Activated CD4-positive, alpha-beta T cell treated with anti-CD3 and anti-CD28 coated beads, Interleukin-2, amount 10 ng/mL, durations not matched to agents 24 days and 14 days (primary cell): Measurements from ENCODE around the gene SDC3. TPM values are rescaled to one million over a fixed set of nuclear protein-coding genes. Genes with fewer than 3 reads are reported as not detected.

Source experiments
- DNase-seq: peaks from one replicate; pipeline ENCODE4 v3.0.0; 2022
- H3K27ac Mint-ChIP-seq: one replicate; pipeline ENCODE4 v1.8.0; 2022; ENCODE audit warnings: mild to moderate bottlenecking, mixed read lengths
- H3K27me3 Mint-ChIP-seq: one replicate; pipeline ENCODE4 v1.8.0; 2022; ENCODE audit warnings: mixed read lengths
- H3K36me3 Mint-ChIP-seq: one replicate; pipeline ENCODE4 v1.8.0; 2022; ENCODE audit warnings: low read depth, mild to moderate bottlenecking, mixed read lengths
- H3K4me1 Mint-ChIP-seq: one replicate; pipeline ENCODE4 v1.8.0; 2021; ENCODE audit warnings: mixed read lengths
- H3K4me3 Mint-ChIP-seq: one replicate; pipeline ENCODE4 v1.8.0; 2022; ENCODE audit warnings: mild to moderate bottlenecking, moderate library complexity, mixed read lengths
- H3K9me3 Mint-ChIP-seq: one replicate; pipeline ENCODE4 v1.8.0; 2021; ENCODE audit warnings: mixed read lengths
- intact Hi-C: fragments of 100-400 bp; cut with micrococcal nuclease; formaldehyde crosslinking; loops from one replicate; pipeline ENCODE4 v1.15.1; 2023
- total RNA-seq: library from RNA; stranded (reverse); gene quantifications from 2 replicates; pipeline ENCODE4 v1.2.3, GENCODE V29; 2022

Gene SDC3
- total RNA-seq, 1 donor from 2014 or later = 0.44 TPM

- no peaks in the 10 kb centered on the region for H3K9me3 Mint-ChIP-seq
- H3K27me3 Mint-ChIP-seq = peaks cover 9% of the 10 kb centered on the region
- no peak overlapping the region for H3K4me3 Mint-ChIP-seq
- DNase-seq = no peak
- no peak overlapping the region for H3K27ac Mint-ChIP-seq
- intact Hi-C loops = no loop called here
- peaks cover 7% of the 10 kb centered on the region for H3K4me1 Mint-ChIP-seq
- H3K36me3 Mint-ChIP-seq = no peaks in the 10 kb centered on the region
Observed at GRCh38 chr1:30916296-30916695, 7.7 kb upstream of the SDC3 start.

DNA sequence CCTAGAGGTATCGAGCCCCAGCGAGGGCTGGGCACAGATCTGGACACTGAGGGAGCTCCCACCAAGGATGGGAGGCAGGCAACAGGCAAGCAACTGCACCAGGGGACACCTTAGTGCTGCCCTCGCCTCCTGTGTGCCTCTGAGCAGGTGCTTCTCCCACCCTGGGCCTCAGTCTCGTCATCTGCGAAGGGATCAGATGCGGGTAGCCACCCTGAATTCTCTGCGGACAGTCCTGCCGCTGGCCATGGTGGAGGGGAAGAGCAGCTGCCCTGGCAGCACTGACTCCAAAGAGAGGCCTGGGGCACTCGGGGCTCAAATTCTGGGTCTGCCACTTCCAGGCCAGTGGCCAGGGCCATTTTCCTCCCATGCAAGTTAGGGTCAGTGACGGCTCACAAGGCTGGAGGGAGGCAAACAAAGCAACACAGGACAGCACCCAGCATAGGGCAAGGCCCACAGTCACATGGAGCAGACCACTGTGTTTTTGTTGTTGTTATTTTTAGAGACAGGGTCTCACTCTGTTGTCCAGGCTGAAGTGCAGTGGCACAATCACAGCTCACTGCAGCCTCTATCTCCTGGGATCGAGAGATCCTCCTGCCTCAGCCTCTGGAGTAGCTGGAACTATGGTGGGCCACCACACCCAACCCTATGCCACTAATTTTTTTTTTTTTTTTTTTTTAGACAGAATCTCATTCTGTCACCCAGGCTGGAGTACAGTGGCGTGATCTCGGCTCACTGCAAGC is 7.1 kb upstream of the SDC3 start:
- no peaks in the 10 kb centered on the region for H3K36me3 Mint-ChIP-seq
- peaks cover 7% of the 10 kb centered on the region for H3K4me1 Mint-ChIP-seq
- H3K27me3 Mint-ChIP-seq = peaks cover 9% of the 10 kb centered on the region
- H3K9me3 Mint-ChIP-seq = no peaks in the 10 kb centered on the region
- DNase-seq = no peak
- no peak overlapping the region for H3K4me3 Mint-ChIP-seq
- intact Hi-C loops = no loop called here
- no peak overlapping the region for H3K27ac Mint-ChIP-seq

DNA sequence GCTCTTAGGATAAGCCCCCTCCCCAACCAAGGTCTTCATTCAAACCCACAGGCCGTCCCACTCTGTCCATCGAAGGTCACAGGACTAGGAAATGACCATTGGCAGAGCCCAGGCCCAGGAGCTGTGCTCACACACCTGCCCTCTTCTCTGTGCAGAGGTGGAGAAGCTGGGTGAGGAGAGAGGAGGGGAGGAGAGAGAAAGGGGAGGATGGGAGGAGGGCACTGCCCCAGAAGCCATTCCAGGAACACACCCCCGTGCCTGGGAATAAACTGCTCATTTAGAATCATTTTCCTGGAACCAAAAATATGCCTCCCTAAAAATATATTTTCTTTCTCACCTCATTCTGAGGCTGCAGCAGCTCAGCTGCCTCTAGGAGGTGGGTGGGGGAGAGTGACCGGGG is 6.4 kb upstream of the SDC3 start:
- H3K36me3 Mint-ChIP-seq = no peaks in the 10 kb centered on the region
- H3K27ac Mint-ChIP-seq = no peak overlapping the region
- intact Hi-C loops = loop anchor here (5.0 kb wide), 1 partner anchor 198 kb away; no protein-coding TSS in a partner anchor
- no peak for DNase-seq
- H3K4me3 Mint-ChIP-seq = no peak overlapping the region
- peaks cover 7% of the 10 kb centered on the region for H3K4me1 Mint-ChIP-seq
- H3K9me3 Mint-ChIP-seq = no peaks in the 10 kb centered on the region
- peaks cover 14% of the 10 kb centered on the region for H3K27me3 Mint-ChIP-seq

GRCh38 chr1:30914587-30914922 is 6.0 kb upstream of the SDC3 start:
- intact Hi-C loops = loop anchor here (5.0 kb wide), 1 partner anchor 197 kb away; no protein-coding TSS in a partner anchor
- peaks cover 17% of the 10 kb centered on the region for H3K27me3 Mint-ChIP-seq
- H3K4me1 Mint-ChIP-seq = peaks cover 8% of the 10 kb centered on the region

GRCh38 chr1:30912913-30913652 is 4.5 kb upstream of the SDC3 start:
- no peak overlapping the region for H3K27ac Mint-ChIP-seq
- H3K27me3 Mint-ChIP-seq = peaks cover 22% of the 10 kb centered on the region
- DNase-seq = no peak
- H3K36me3 Mint-ChIP-seq = peaks cover 2% of the 10 kb centered on the region
- H3K4me3 Mint-ChIP-seq = no peak overlapping the region
- peaks cover 9% of the 10 kb centered on the region for H3K4me1 Mint-ChIP-seq
- intact Hi-C loops = loop anchor here (5.0 kb wide), 1 partner anchor 196 kb away; no protein-coding TSS in a partner anchor
- H3K9me3 Mint-ChIP-seq = no peaks in the 10 kb centered on the region

More at GRCh38 chr1:30914587-30914922, 6.0 kb upstream of the SDC3 start:
- H3K36me3 Mint-ChIP-seq = no peaks in the 10 kb centered on the region
- H3K9me3 Mint-ChIP-seq = no peaks in the 10 kb centered on the region
- no peak for DNase-seq
- H3K27ac Mint-ChIP-seq = no peak overlapping the region
- no peak overlapping the region for H3K4me3 Mint-ChIP-seq

DNA sequence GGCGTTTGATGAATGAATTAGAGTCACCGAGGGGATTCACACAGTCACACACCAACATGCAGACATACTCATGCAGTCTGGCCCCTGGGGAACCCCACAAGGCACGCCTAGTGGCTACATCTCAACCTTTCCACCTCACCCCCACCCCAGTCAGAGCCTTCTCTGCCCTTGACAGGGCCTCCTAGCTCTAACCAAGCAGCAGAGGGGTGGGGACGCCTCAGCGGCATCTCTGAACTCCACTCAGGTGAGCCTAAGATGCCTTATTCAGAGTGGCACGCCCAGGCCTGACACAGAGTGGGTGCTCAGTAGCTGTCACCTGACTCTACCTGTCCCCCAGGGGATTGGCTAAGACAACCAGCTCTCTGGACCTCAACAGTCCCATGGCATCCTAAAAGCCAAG is 3.7 kb upstream of the SDC3 start:
- no peak for DNase-seq
- Mint-ChIP-seq H3K27me3 (peaks cover 29% of the 10 kb centered on the region), H3K36me3 (peaks cover 2% of the 10 kb centered on the region), H3K4me3 (no peak overlapping the region), H3K27ac (no peak overlapping the region), H3K4me1 (peaks cover 11% of the 10 kb centered on the region), H3K9me3 (no peaks in the 10 kb centered on the region)
- intact Hi-C loops = loop anchor here (5.0 kb wide), 1 partner anchor 195 kb away; no protein-coding TSS in a partner anchor

DNA sequence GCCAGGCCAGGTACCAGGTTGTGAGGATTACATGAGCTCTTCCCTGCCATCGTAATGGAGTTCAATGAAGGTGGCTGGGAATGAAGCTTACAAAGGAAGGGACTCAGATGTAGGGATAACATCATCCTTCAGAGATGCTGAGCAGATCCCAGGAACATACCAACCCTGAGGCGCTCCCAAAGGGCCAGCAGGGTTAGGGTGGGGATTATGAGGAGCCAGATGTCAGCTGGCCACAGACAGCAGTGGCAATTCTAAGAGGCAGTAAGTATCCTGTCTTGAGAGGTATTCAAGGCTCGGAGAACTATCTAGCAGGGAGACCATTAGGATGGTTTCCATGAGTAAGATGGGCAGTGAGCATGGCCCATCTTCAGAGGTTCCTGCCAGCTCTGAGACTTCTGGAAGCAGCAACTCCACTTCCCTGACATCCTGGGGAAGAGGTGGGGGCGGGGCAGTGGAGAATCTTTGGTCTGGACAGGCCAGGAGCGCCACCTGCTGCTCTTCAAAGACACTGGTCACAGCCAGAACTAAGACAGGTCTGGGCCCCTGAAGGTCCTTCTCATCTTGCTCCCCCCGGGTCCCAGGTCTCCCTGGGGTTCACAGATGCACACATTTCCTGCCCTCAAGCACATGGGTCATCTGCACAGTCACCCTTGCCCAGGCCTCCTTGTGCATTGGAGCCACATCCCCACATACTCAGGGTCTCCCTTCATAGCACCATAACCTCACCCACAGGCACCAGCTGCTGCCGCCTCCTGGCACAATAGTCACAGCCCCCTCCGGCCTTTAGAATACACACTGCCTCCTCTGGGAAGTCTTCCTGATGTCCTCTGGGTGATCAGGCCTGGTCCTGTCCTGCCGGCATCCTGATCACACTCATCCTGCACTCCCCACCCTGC is 2.7 kb upstream of the SDC3 start:
- H3K27ac Mint-ChIP-seq = no peak overlapping the region
- H3K4me3 Mint-ChIP-seq = no peak overlapping the region
- H3K9me3 Mint-ChIP-seq = no peaks in the 10 kb centered on the region
- H3K4me1 Mint-ChIP-seq = peaks cover 11% of the 10 kb centered on the region
- peak; percentile 86 for DNase-seq
- peaks cover 34% of the 10 kb centered on the region for H3K27me3 Mint-ChIP-seq
- intact Hi-C loops = loop anchor here (1.0 to 5.0 kb wide), 3 partner anchors 110 to 194 kb away; no protein-coding TSS in a partner anchor
- H3K36me3 Mint-ChIP-seq = peaks cover 2% of the 10 kb centered on the region

- Mint-ChIP-seq H3K27me3 (peaks cover 48% of the 10 kb centered on the region), H3K9me3 (no peaks in the 10 kb centered on the region)
Observed at GRCh38 chr1:30909365-30910068, 959 bp upstream of the SDC3 start.

DNA sequence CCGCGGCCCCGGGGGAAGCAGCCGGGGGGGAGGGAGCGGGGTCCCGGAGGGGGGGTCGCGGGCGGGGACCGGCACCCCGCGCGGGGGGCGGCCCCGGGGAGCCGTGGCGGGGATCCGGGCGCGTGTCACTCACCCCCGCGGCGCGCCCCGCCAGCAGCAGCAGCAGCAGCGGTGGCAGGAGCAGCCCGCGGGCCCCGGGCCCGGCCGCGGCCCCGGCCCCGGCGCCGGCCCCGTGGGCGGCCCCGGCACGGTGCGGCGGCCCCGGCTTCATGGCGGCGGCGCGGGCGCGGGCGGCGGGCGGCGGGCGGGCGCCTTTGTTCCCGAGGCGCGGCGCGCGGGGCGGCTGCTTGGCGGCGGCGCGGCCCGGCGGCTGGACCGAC is 252 bp downstream of the SDC3 start:
- intact Hi-C loops = no loop called here
- Mint-ChIP-seq H3K4me3 (no peak overlapping the region), H3K27me3 (peaks cover 54% of the 10 kb centered on the region), H3K27ac (no peak overlapping the region), H3K36me3 (peaks cover 2% of the 10 kb centered on the region), H3K4me1 (peaks cover 13% of the 10 kb centered on the region), H3K9me3 (no peaks in the 10 kb centered on the region)
- no peak for DNase-seq

More at GRCh38 chr1:30909365-30910068, 959 bp upstream of the SDC3 start:
- Mint-ChIP-seq H3K4me1 (peaks cover 11% of the 10 kb centered on the region), H3K27ac (no peak overlapping the region), H3K4me3 (peak overlapping the region; percentile 80), H3K36me3 (peaks cover 2% of the 10 kb centered on the region)
- intact Hi-C loops = loop anchor here (5.0 kb wide), 1 partner anchor 192 kb away; no protein-coding TSS in a partner anchor
- DNase-seq = no peak

DNA sequence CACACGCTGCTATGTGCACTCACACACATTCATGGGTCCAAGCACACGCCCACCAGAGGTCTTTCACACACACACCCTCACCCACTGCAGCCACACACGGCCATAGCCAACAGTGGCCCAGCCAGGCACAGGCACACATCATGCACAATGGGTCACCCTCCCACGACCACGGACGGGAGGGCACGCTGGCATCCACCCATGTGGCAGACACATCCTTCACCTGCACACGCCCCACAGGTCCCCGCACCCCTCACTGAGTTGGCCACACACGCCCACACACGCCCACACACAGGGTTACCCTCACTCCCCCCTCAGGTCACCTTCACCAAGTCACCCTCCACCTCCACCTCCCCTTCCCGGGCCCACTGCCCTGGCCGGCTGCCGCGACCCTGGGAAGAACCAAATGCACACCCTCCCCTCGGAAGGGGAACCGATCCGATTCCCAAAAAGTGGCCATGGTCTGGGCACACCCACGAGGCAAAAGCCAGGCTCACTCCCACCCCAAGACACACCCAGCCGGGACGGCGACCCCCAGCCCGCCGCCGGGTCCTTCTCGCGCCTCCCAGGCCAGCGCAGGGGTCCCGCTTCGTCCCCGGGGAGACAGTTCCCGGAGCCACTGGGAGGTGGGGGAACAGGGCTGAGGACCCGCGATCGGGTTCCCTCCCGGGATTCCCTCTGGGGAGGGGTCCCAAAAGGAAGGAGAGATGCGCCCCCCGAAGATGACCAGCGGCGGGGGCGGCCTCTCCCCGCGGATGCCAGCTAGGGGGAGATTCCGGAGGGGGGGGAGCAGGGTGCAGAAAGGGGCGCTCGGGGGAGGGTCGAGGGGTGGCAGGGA is 860 bp downstream of the SDC3 start:
- Mint-ChIP-seq H3K27ac (peak overlapping the region; percentile 39), H3K4me3 (peak overlapping the region; percentile 81), H3K36me3 (peaks cover 2% of the 10 kb centered on the region), H3K9me3 (no peaks in the 10 kb centered on the region), H3K4me1 (peaks cover 11% of the 10 kb centered on the region), H3K27me3 (peaks cover 58% of the 10 kb centered on the region)
- no peak for DNase-seq
- intact Hi-C loops = no loop called here

DNA sequence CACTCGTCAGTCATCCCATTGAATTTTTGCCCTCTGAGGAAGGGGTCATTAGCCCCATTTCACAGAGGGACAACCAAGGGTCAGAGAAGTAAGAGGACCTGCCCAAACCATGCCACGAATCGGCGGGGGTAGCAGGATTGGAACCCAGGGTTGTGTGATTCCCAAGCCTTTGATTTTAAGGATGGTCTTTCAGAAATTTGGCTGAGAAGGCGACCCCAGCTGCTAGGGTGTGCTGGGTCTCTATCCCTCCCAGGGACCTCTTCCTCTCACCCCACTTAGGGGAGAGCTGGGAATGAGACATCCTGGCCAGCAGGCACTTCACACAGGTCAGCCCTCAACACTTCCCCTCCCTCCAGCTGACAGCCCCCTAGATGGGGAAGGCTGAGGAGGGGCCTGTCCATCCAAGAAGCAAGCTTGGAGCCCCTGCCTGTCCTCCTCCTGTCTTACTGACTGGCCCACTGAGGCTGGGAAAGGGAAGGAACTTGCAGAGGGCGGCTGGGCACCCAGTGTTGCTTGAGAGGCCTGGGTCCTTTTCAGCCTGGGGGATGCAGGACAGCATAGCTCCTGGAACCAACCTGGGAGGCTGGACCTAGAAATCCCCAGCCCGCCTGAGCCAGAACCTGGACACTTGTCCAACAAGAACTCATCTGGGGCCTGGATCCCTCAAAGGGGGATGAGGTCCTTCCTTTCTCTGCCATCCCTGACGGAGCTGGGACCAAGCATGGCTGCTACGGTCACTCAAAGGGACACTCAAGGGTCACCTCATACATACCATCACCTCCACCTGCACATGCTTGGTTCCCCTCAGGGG is 1.7 kb downstream of the SDC3 start:
- intact Hi-C loops = no loop called here
- peaks cover 11% of the 10 kb centered on the region for H3K4me1 Mint-ChIP-seq
- DNase-seq = no peak

More for the DNA sequence above, 1.7 kb downstream of the SDC3 start:
- Mint-ChIP-seq H3K36me3 (peaks cover 2% of the 10 kb centered on the region), H3K4me3 (peak overlapping the region; percentile 81), H3K27ac (no peak overlapping the region), H3K27me3 (peaks cover 58% of the 10 kb centered on the region), H3K9me3 (no peaks in the 10 kb centered on the region)
